Stimulated activated effector memory CD8-positive, alpha-beta T cell treated with anti-CD3 and anti-CD28 coated beads, Interleukin-12 subunit alpha, Interleukin-12 subunit beta, amount 100 ng/mL, for 72 hours (primary cell): Measurements from ENCODE around the gene APBA2.
"Not testable (repeated sequence)": the region's sequence is repeated elsewhere in the genome, so short reads cannot be mapped to it uniquely, and the experiment has no call there.

Experiments
- ATAC-seq: fragments of 150-1000 bp; cut with Tn5 transposase; 2 replicates; pipeline ENCODE4 v1.10.0; 2021
- DNase-seq, 2 donors: peaks; one replicate each; pipeline ENCODE4 v3.0.0; 2021 to 2022; ENCODE audit warnings: low spot score in 2 of 2
- H3K27ac Mint-ChIP-seq: one replicate; pipeline ENCODE4 v1.8.0; 2022; ENCODE audit warnings: mild to moderate bottlenecking, mixed read lengths
- H3K36me3 Mint-ChIP-seq: one replicate; pipeline ENCODE4 v1.8.0; 2022; ENCODE audit warnings: mild to moderate bottlenecking, mixed read lengths
- H3K4me1 Mint-ChIP-seq: one replicate; pipeline ENCODE4 v1.8.0; 2022; ENCODE audit warnings: mixed read lengths
- H3K4me3 Mint-ChIP-seq: one replicate; pipeline ENCODE4 v1.8.0; 2022; ENCODE audit warnings: mild to moderate bottlenecking, mixed read lengths
- H3K9me3 Mint-ChIP-seq: one replicate; pipeline ENCODE4 v1.8.0; 2022; ENCODE audit warnings: mixed read lengths

The APBA2 gene

GRCh38 chr15:28885630-28886430 is at the start of gene APBA2:
Gene APBA2 (plus strand): TSS chr15:28885974. CDS start chr15:29053885, 167,911 bp downstream.
- Mint-ChIP-seq H3K36me3 (no peaks in the 10 kb centered on the region), H3K4me1 (peaks cover 14% of the 10 kb centered on the region), H3K4me3 (peak within 1 kb of the TSS; percentile 47), H3K27ac (no peak within 1 kb of the TSS), H3K9me3 (no peaks in the 10 kb centered on the region)
- ATAC-seq, result peak; percentile 46
- peak in 1 of 2 donors; percentile 56 for DNase-seq

DNA sequence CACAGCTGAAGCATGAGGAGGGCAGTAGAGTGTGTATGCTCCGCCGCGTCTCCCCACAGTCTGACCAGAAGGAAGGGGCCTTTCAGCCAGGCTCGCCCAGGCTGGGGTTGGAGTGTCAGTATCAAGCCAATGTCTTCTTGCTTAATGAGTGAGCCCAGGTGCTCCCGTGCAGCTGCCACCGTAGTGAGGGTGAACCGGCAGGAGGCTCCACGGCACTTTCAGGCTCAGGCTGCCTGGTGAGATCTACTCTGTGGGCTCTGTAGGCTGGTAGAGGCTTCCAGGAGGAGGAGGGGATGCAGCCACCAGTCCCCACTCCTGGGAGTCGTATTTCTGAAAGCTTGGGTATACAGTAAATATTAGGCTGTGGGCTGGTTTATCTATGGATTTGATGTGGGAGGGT is 45.5 kb upstream of the APBA2 start:
- not testable (repeated sequence) for H3K9me3 Mint-ChIP-seq, H3K36me3 Mint-ChIP-seq, H3K27ac Mint-ChIP-seq, H3K4me1 Mint-ChIP-seq, ATAC-seq, H3K4me3 Mint-ChIP-seq, DNase-seq

- H3K4me3 Mint-ChIP-seq, H3K9me3 Mint-ChIP-seq, ATAC-seq, H3K4me1 Mint-ChIP-seq, H3K27ac Mint-ChIP-seq, H3K36me3 Mint-ChIP-seq: not testable (repeated sequence)
- DNase-seq, result peak in 1 of 2 donors; percentile 10
Observed at GRCh38 chr15:28842210-28842609, 43.6 kb upstream of the APBA2 start.

DNA sequence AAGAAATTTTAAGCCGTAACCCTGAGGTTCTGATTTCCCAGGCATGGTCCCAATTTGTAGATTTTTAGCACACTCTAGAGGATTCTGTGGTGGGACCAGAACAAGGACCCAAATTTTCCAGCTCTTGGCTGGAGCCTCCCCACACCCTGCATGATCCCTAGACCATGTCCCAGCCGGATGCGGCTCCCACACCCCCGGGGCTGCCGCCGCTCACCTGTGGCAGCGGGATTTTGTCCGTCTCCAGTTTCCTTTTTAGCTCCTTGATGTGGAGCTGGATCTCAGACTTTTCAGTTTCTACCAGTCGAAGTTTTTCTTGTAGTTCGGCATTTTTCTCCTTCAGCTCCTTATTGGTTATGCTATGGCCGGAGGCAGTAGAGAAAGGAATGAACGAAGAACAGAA is 42.3 kb upstream of the APBA2 start:
- DNase-seq, H3K36me3 Mint-ChIP-seq, H3K9me3 Mint-ChIP-seq, H3K4me1 Mint-ChIP-seq, H3K27ac Mint-ChIP-seq, H3K4me3 Mint-ChIP-seq, ATAC-seq: not testable (repeated sequence)

DNA sequence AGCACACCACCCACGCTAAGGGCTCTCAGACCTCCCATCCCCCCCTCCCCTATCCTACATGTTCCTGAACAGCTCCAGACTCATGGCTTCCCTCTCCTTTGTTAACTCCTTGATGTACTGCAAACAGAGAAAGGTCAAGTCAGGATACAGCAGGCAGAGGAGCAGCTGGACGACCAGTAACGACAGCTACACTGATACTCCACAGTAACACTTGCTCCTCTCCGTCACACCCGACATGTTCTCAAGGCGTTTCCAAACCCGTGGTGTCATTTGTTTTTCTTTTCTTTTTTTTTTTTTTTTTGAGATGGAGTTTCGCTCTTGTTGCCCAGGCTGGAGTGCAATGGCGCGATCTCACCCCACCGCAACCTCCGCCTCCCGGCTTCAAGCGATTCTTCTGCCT is 41.6 kb upstream of the APBA2 start:
- H3K4me1 Mint-ChIP-seq, H3K9me3 Mint-ChIP-seq, H3K27ac Mint-ChIP-seq, H3K36me3 Mint-ChIP-seq, DNase-seq, H3K4me3 Mint-ChIP-seq, ATAC-seq: not testable (repeated sequence)

DNA sequence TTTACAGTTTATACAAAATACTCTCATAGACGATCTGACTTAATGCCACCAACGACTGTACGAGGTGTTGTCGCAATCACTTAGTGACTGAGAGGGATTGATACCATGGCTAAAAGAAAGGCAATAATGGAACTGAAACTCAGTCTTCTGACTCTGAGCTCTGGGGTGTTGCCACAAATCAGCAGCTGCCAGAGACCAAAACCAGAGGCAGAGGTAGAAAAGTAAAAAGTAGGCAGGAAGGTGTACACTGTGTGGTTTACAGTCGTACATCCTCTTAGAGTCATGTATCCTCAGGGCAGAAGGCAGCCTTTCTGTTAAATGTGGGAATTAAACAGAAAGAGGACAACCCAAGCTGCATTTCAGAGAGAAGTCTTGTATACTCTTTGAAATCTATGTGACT is 38.5 kb upstream of the APBA2 start:
- ATAC-seq, result peak; percentile 79
- not testable (repeated sequence) for DNase-seq, H3K27ac Mint-ChIP-seq, H3K9me3 Mint-ChIP-seq, H3K4me3 Mint-ChIP-seq, H3K36me3 Mint-ChIP-seq, H3K4me1 Mint-ChIP-seq

DNA sequence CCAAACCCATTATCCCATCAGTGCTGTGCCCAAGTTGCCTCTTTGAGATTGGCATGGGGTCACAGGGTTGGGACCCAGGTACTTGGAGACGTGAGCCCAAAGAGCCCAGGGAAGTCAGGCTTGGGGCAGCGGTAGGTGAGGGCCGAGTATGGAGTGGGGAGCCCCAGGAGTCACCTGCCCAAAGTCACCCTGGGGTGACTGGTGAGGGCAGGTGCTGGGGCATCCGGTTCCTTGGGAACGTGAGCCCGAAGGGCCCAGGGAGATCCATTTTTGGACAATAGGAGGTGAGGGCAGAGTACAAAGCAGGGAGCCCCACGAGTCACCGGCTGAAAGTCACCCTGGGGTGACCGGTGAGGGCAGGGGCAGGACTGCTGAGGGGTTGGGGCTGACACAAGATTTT is 37.8 kb upstream of the APBA2 start:
- not testable (repeated sequence) for H3K4me3 Mint-ChIP-seq, H3K36me3 Mint-ChIP-seq, H3K9me3 Mint-ChIP-seq, H3K4me1 Mint-ChIP-seq, ATAC-seq, H3K27ac Mint-ChIP-seq, DNase-seq

DNA sequence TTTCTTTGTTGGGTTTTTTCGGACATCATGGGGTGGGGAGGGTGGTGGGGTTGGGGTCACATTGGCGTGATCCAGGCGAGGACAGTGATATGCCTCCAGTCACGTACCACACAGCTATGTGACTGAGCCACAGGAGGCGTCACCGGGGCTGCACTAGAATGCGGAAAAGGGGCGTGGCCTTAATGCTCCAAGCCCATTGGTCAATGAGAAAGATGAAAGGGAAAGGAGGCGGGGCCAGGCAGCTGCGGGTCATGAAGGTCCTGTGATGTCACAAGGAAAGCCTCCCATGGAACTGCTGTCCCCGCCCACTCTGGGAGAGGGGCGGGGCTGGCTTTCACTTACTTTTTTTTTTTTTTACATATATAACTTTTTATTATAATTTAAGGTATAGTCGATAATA is 37.3 kb upstream of the APBA2 start, which contains the start of gene GOLGA6L7:
Gene GOLGA6L7, minus strand, starts transcription at position 124 of the 400 bp plus-strand sequence. Its CDS starts 95 bp downstream, at position 29.
- not testable (repeated sequence) for H3K27ac Mint-ChIP-seq, DNase-seq, H3K36me3 Mint-ChIP-seq, H3K4me3 Mint-ChIP-seq, ATAC-seq, H3K9me3 Mint-ChIP-seq, H3K4me1 Mint-ChIP-seq

DNA sequence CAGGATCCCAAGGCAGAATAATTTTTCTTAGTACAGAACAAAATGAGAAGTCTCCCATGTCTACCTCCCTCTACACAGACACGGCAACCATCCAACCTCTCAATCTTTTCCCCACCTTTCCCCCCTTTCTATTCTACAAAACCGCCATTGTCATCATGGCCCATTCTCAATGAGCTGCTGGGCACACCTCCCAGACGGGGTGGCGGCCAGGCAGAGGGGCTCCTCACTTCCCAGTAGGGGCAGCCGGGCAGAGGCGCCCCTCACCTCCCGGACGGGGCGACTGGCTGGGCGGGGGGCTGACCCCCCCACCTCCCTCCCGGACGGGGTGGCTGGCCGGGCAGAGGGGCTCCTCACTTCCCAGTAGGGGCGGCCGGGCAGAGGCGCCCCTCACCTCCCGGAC is 36.5 kb upstream of the APBA2 start:
- not testable (repeated sequence) for H3K4me1 Mint-ChIP-seq, DNase-seq, H3K4me3 Mint-ChIP-seq, ATAC-seq, H3K36me3 Mint-ChIP-seq, H3K9me3 Mint-ChIP-seq, H3K27ac Mint-ChIP-seq

GRCh38 chr15:28849766-28850165 is 36.0 kb upstream of the APBA2 start:
- H3K4me1 Mint-ChIP-seq, H3K27ac Mint-ChIP-seq, DNase-seq, H3K9me3 Mint-ChIP-seq, H3K4me3 Mint-ChIP-seq, H3K36me3 Mint-ChIP-seq, ATAC-seq: not testable (repeated sequence)

DNA sequence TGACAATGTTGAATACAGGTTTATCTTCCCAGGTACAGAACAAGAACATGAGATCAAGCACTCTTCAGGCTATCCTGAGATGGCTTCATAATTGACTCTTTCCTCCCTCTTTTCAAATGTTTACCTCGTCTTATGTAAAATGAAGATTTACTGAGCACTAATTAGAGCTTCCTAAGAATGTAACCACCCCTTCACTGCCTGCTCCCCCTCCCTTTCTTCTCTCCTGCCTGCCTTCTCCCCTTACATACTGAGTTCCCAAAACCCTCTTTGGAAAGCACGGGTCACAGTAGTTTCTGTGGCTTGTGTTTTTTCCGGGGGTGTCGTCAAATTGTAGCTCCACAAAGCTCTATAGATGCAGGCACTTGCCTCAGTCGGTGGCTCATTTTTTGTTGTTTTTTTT is 32.1 kb upstream of the APBA2 start:
- not testable (repeated sequence) for DNase-seq, H3K27ac Mint-ChIP-seq, ATAC-seq, H3K36me3 Mint-ChIP-seq, H3K4me1 Mint-ChIP-seq, H3K9me3 Mint-ChIP-seq, H3K4me3 Mint-ChIP-seq

- not testable (repeated sequence) for H3K4me3 Mint-ChIP-seq, H3K4me1 Mint-ChIP-seq, H3K27ac Mint-ChIP-seq, H3K9me3 Mint-ChIP-seq, H3K36me3 Mint-ChIP-seq, ATAC-seq, DNase-seq
Observed at GRCh38 chr15:28854578-28854977, 31.2 kb upstream of the APBA2 start.

DNA sequence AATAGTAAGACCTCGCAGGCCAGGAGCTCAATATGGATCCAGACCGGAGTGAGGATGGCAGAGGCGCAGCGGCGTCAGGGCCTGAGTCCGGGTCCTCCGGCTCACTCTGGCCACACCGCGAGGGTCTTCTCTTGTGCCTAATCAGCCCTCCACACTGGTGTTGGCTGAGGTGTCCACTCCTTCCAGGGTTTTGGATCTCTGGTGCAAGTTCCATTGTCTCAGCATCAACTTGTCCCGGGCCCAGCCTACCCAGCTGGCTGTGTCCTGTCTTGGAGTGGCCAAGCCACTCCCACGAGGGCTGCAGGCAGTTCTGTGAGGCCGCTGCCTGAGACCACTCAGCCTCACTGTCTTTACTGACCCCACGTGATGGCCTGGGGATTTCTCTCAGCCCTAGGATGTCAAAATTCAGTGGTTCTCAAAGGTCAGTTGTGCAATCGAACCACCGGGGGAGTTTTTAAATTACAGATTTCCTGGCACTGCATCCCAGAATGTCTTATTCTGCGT is 24.7 kb upstream of the APBA2 start:
- H3K9me3 Mint-ChIP-seq, result no peaks in the 10 kb centered on the region
- no peak overlapping the region for H3K4me3 Mint-ChIP-seq
- ATAC-seq, result no peak
- no peak for DNase-seq
- H3K27ac Mint-ChIP-seq, result no peak overlapping the region
- H3K36me3 Mint-ChIP-seq, result no peaks in the 10 kb centered on the region
- no peaks in the 10 kb centered on the region for H3K4me1 Mint-ChIP-seq

- H3K4me3 Mint-ChIP-seq, ATAC-seq, H3K27ac Mint-ChIP-seq, H3K4me1 Mint-ChIP-seq, DNase-seq, H3K36me3 Mint-ChIP-seq, H3K9me3 Mint-ChIP-seq: not testable (repeated sequence)
Observed at GRCh38 chr15:28861589-28862293, 24.0 kb upstream of the APBA2 start.

DNA sequence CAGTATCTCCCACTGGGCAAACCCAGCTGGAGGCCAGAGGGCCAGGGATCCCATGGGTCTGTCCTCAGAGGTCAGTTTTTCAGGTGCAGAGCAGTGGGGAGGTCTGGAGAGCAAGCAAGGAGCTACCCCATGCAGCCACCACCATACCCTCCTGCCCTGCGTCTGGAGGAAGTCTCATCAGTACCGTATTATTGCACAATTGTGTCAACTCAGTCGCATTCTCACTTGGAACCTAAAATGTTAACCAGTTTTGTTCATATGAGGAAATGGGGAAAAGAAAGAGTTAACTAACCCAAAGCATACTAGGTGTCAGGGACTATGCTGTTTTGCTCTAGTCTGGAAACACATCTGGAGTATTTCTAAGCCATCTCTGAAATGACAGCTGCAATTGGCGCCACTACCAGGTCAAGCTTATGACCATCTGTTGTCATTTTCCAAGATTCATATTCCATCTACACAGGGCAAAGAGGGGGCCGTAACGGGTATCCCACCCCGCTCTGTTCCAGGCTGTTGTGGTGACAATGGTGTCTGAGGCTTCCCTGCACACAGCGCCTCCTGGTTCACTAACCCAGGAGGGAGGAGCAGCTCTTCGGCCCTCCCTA is 16.9 kb upstream of the APBA2 start:
- DNase-seq (no peak), ATAC-seq (peak; percentile 13)
- Mint-ChIP-seq H3K4me1 (peaks cover 5% of the 10 kb centered on the region), H3K9me3 (no peaks in the 10 kb centered on the region), H3K4me3 (no peak overlapping the region), H3K27ac (no peak overlapping the region), H3K36me3 (no peaks in the 10 kb centered on the region)
